Cardiac septum (tissue), 1 donor: ENCODE results near the gene MFSD6. TPM values are rescaled to one million over a fixed set of nuclear protein-coding genes. Genes with fewer than 3 reads are reported as not detected.
"Not testable (repeated sequence)": the region's sequence is repeated elsewhere in the genome, so short reads cannot be mapped to it uniquely, and the experiment has no call there.

ENCODE experiments used
- DNase-seq: peaks from one replicate; pipeline ENCODE4 v3.0.0-alpha.2; 2020; ENCODE audit warnings: low spot score
- intact Hi-C: fragments of 100-400 bp; cut with DNase I; formaldehyde crosslinking; loops from one replicate; pipeline ENCODE4 v1.14.0; 2022
- total RNA-seq: library from RNA; stranded (reverse); fragmentation: NEBNext Ultra II Directional; extraction: Animal tissue kit (Norgen Biotek cat#: 25700); gene quantifications from one replicate; pipeline ENCODE4 v1.2.1, GENCODE V29; 2021
- donor health status: DM: no; HTN: no; CAD: no.

Gene MFSD6
- total RNA-seq, 1 donor from 2014 or later: 14.4 TPM

- intact Hi-C loops: no loop called here
- DNase-seq: no peak
Measured at GRCh38 chr2:190486037-190486623, 78.0 kb downstream of the MFSD6 start.

GRCh38 chr2:190488516-190489233 lies 80.5 kb downstream of the MFSD6 start:
- intact Hi-C loops: no loop called here

GRCh38 chr2:190489475-190489874 lies 81.3 kb downstream of the MFSD6 start:
- intact Hi-C loops: no loop called here

More at GRCh38 chr2:190488516-190489233, 80.5 kb downstream of the MFSD6 start:
- DNase-seq: no peak

GRCh38 chr2:190490502-190490901 lies 82.3 kb downstream of the MFSD6 start:
- intact Hi-C loops: no loop called here
- no peak for DNase-seq

More at GRCh38 chr2:190489475-190489874, 81.3 kb downstream of the MFSD6 start:
- DNase-seq: no peak

GRCh38 chr2:190493095-190493494 lies 84.9 kb downstream of the MFSD6 start:
- intact Hi-C loops: no loop called here

GRCh38 chr2:190494600-190495227 lies 86.6 kb downstream of the MFSD6 start:
- intact Hi-C loops, DNase-seq: not testable (repeated sequence)

More at GRCh38 chr2:190493095-190493494, 84.9 kb downstream of the MFSD6 start:
- no peak for DNase-seq

- no peak for DNase-seq
- intact Hi-C loops: no loop called here
Measured at GRCh38 chr2:190497428-190497827, 89.3 kb downstream of the MFSD6 start.

GRCh38 chr2:190499273-190499672 lies 91.1 kb downstream of the MFSD6 start:
- intact Hi-C loops: no loop called here
- no peak for DNase-seq

- no peak for DNase-seq
- intact Hi-C loops: no loop called here
Measured at GRCh38 chr2:190500054-190500502, 91.9 kb downstream of the MFSD6 start.

- intact Hi-C loops: no loop called here
- DNase-seq: no peak
Measured at GRCh38 chr2:190501231-190501630, 93.1 kb downstream of the MFSD6 start.

GRCh38 chr2:190501702-190502407 lies 93.7 kb downstream of the MFSD6 start:
- no peak for DNase-seq
- intact Hi-C loops: no loop called here

GRCh38 chr2:190503088-190503487 lies 94.9 kb downstream of the MFSD6 start:
- no peak for DNase-seq
- intact Hi-C loops: no loop called here

- DNase-seq: no peak
- intact Hi-C loops: no loop called here
Measured at GRCh38 chr2:190504912-190505311, 96.8 kb downstream of the MFSD6 start.

- DNase-seq: no peak
- intact Hi-C loops: no loop called here
Measured at GRCh38 chr2:190505696-190506095, 97.5 kb downstream of the MFSD6 start.

GRCh38 chr2:190506666-190507065 lies 98.5 kb downstream of the MFSD6 start:
- intact Hi-C loops: no loop called here
- no peak for DNase-seq

- DNase-seq: no peak
- intact Hi-C loops: no loop called here
Measured at GRCh38 chr2:190507135-190507534, 99.0 kb downstream of the MFSD6 start.

GRCh38 chr2:190509895-190510294 lies 101.7 kb downstream of the MFSD6 start:
- not testable (repeated sequence) for DNase-seq
- intact Hi-C loops: loop anchor here (2.0 to 10.0 kb wide), 2 partner anchors 127 to 425 kb away; no protein-coding TSS in a partner anchor

- intact Hi-C loops: loop anchor here (2.0 to 10.0 kb wide), 2 partner anchors 128 to 426 kb away; no protein-coding TSS in a partner anchor
- DNase-seq: no peak
Measured at GRCh38 chr2:190511104-190511503, 102.9 kb downstream of the MFSD6 start.

GRCh38 chr2:190512539-190513095 lies 104.5 kb downstream of the MFSD6 start:
- intact Hi-C loops: loop anchor here (10.0 kb wide), 1 partner anchor 428 kb away; no protein-coding TSS in a partner anchor
- DNase-seq: no peak
